H1 (cell line): ENCODE results near the gene EBF3. TPM values are rescaled to one million over a fixed set of nuclear protein-coding genes. Genes with fewer than 3 reads are reported as not detected.

Source experiments
- CTCF ChIA-PET: fragments of 300-600 bp; sonication (Branson Sonifier 250); formaldehyde crosslinking; loops from one replicate; lab custom pipeline; 2021; ENCODE audit not compliant: partially characterized antibody; lab: Charles Lee
- POLR2A ChIA-PET: fragments of 300-600 bp; sonication (Branson Sonifier 250); formaldehyde crosslinking; loops from one replicate; lab custom pipeline; 2021; ENCODE audit warnings: inconsistent platforms; ENCODE audit not compliant: partially characterized antibody; lab: Charles Lee
- DNase-seq, 2 experiments: peaks; one replicate each; pipeline versions ENCODE4 v3.0.0 to v3.0.0-alpha.2; 2010 to 2022; ENCODE audit warnings: low spot score in 2 of 2, low read depth in 1 of 2, mixed read lengths in 1 of 2
- FAIRE-seq: peaks from 2 replicates; lab custom pipeline; 2011; peaks lifted over from hg19 to GRCh38; lab: Jason Lieb, UNC
- H2AFZ ChIP-seq: 2 replicates; pipeline ENCODE4 v1.8.1; 2012; ENCODE audit warnings: low read length, inconsistent platforms
- H2AK5ac ChIP-seq: 2 replicates; pipeline ENCODE4 v1.6.1; 2013; ENCODE audit warnings: low read depth, low read length
- H2BK120ac ChIP-seq: replicated peaks from 2 replicates; pipeline ENCODE3; 2013; ENCODE audit warnings: low read depth, low read length, inconsistent platforms
- H2BK12ac ChIP-seq: 2 replicates; pipeline ENCODE4 v1.6.1; 2013; ENCODE audit warnings: low read depth, low read length
- H2BK15ac ChIP-seq: 2 replicates; pipeline ENCODE4 v1.6.1; 2013; ENCODE audit warnings: low read length
- H2BK20ac ChIP-seq: 2 replicates; pipeline ENCODE4 v1.6.1; 2013; ENCODE audit warnings: low read length
- H2BK5ac ChIP-seq: 2 replicates; pipeline ENCODE4 v1.6.1; 2013; ENCODE audit warnings: low read depth, low read length
- H3K14ac ChIP-seq: 2 replicates; pipeline ENCODE4 v1.6.1; 2013; ENCODE audit warnings: inconsistent platforms; ENCODE audit not compliant: insufficient read length
- H3K18ac ChIP-seq: 2 replicates; pipeline ENCODE4 v1.6.1; 2013; ENCODE audit warnings: low read length; ENCODE audit errors: extremely low read depth
- H3K23ac ChIP-seq: 2 replicates; pipeline ENCODE4 v1.6.1; 2013; ENCODE audit warnings: inconsistent platforms; ENCODE audit not compliant: insufficient read length
- H3K23me2 ChIP-seq: 2 replicates; pipeline ENCODE4 v1.6.1; 2013; ENCODE audit warnings: low read depth, low read length
- H3K27ac ChIP-seq: 2 replicates; pipeline ENCODE4 v1.6.1; 2011; ENCODE audit warnings: low read depth, low read length, inconsistent platforms
- H3K27me3 ChIP-seq, 4 experiments: replicated peaks in 1 of 4; 1 replicate in 1 of 4; 2 replicates in 3 of 4; pipeline versions ENCODE4 v1.6.1 to v1.8.1; 2011 to 2013; ENCODE audit warnings: low read length in 3 of 4, mild to moderate bottlenecking in 3 of 4, inconsistent platforms in 2 of 4, mixed read lengths in 2 of 4, moderate library complexity in 1 of 4; ENCODE audit not compliant: control insufficient read depth in 3 of 4, insufficient read depth in 3 of 4; ENCODE audit errors: extremely low read depth in 1 of 4
- H3K36me3 ChIP-seq, 4 experiments: 2 replicates each; pipeline versions ENCODE4 v1.6.1 to v1.8.1; 2011 to 2013; ENCODE audit warnings: mild to moderate bottlenecking in 4 of 4, low read length in 3 of 4, moderate library complexity in 2 of 4, control low read depth in 1 of 4, inconsistent platforms in 1 of 4; ENCODE audit not compliant: insufficient read depth in 4 of 4, control insufficient read depth in 2 of 4
- H3K4ac ChIP-seq: replicated peaks from 2 replicates; pipeline ENCODE3; 2013; ENCODE audit warnings: low read length, low read depth, mixed read lengths, inconsistent platforms; ENCODE audit not compliant: insufficient read length
- H3K4me1 ChIP-seq, 4 experiments: replicated peaks in 1 of 4; 1 replicate in 1 of 4; 2 replicates in 3 of 4; pipeline versions ENCODE4 v1.6.1 to v1.8.1; 2011 to 2013; ENCODE audit warnings: low read length in 3 of 4, inconsistent platforms in 2 of 4, mixed read lengths in 1 of 4; ENCODE audit not compliant: insufficient read depth in 4 of 4, control insufficient read depth in 3 of 4
- H3K4me2 ChIP-seq, 2 experiments: 2 replicates each; pipeline versions ENCODE4 v1.6.1 to v1.8.1; 2011 to 2013; ENCODE audit warnings: low read depth in 2 of 2, low read length in 2 of 2, control low read depth in 1 of 2, inconsistent platforms in 1 of 2, mild to moderate bottlenecking in 1 of 2; ENCODE audit not compliant: insufficient read depth in 1 of 2
- H3K4me3 ChIP-seq, 4 experiments: fragments of 200-600, 300-600 bp in 1 of 4; sonication (generic), shearing (Covaris generic), sonication (Bioruptor Twin) in 1 of 4; 2 replicates each; pipeline versions ENCODE4 v1.5.1 to v1.8.1; 2011 to 2016; ENCODE audit warnings: low read length in 4 of 4, low read depth in 3 of 4, control low read depth in 2 of 4, inconsistent platforms in 2 of 4, mild to moderate bottlenecking in 2 of 4, mixed read lengths in 1 of 4, moderate library complexity in 1 of 4; ENCODE audit not compliant: insufficient read depth in 2 of 4; ENCODE audit errors: extremely low read depth in 1 of 4
- H3K56ac ChIP-seq: replicated peaks from 2 replicates; pipeline ENCODE3; 2013; ENCODE audit warnings: low read depth, mild to moderate bottlenecking, mixed read lengths, low read length, inconsistent platforms; ENCODE audit not compliant: insufficient read length
- H3K79me1 ChIP-seq: 2 replicates; pipeline ENCODE4 v1.6.1; 2013; ENCODE audit warnings: low read depth, low read length, control low read depth
- H3K79me2 ChIP-seq, 2 experiments: 2 replicates each; pipeline versions ENCODE4 v1.6.1 to v1.8.1; 2012 to 2013; ENCODE audit warnings: low read length in 2 of 2, mild to moderate bottlenecking in 2 of 2, inconsistent platforms in 1 of 2; ENCODE audit not compliant: insufficient read depth in 2 of 2, control insufficient read depth in 1 of 2
- H3K9ac ChIP-seq, 4 experiments: replicated peaks in 1 of 4; 1 replicate in 1 of 4; 2 replicates in 3 of 4; pipeline versions ENCODE4 v1.6.1 to v1.8.1; 2011 to 2013; ENCODE audit warnings: low read depth in 3 of 4, low read length in 3 of 4, control low read depth in 2 of 4, mild to moderate bottlenecking in 2 of 4, moderate library complexity in 2 of 4, inconsistent platforms in 1 of 4; ENCODE audit errors: extremely low read depth in 1 of 4
- H3K9me3 ChIP-seq, 2 experiments: 2 replicates each; pipeline versions ENCODE4 v1.6.1 to v1.8.1; 2012 to 2013; ENCODE audit warnings: mild to moderate bottlenecking in 2 of 2, moderate library complexity in 2 of 2, control low read depth in 1 of 2, inconsistent platforms in 1 of 2, low read depth in 1 of 2, low read length in 1 of 2, mixed read lengths in 1 of 2; ENCODE audit not compliant: insufficient read depth in 2 of 2
- H4K20me1 ChIP-seq, 2 experiments: replicated peaks in 1 of 2; 2 replicates each; pipeline versions ENCODE3 to v1.8.1; 2011 to 2013; ENCODE audit warnings: inconsistent platforms in 2 of 2, low read length in 2 of 2, mild to moderate bottlenecking in 1 of 2; ENCODE audit not compliant: insufficient read depth in 2 of 2, control insufficient read depth in 1 of 2
- H4K5ac ChIP-seq: 2 replicates; pipeline ENCODE4 v1.6.1; 2013; ENCODE audit warnings: low read length, low read depth, mixed read lengths, inconsistent platforms; ENCODE audit not compliant: insufficient read length
- H4K8ac ChIP-seq: 2 replicates; pipeline ENCODE4 v1.8.0; 2013; ENCODE audit warnings: mild to moderate bottlenecking, moderate library complexity, low read length, inconsistent platforms; ENCODE audit not compliant: insufficient read depth; ENCODE audit errors: extremely low read depth
- H4K91ac ChIP-seq: replicated peaks from 2 replicates; pipeline ENCODE3; 2013; ENCODE audit warnings: low read length, mixed read lengths, inconsistent platforms; ENCODE audit not compliant: insufficient read length
- ATF3 ChIP-seq: IDR thresholded peaks from 2 replicates; pipeline ENCODE4 v1.6.1; 2011; ENCODE audit warnings: low read depth, mild to moderate bottlenecking, low read length; ENCODE audit not compliant: insufficient read depth
- BACH1 ChIP-seq: IDR thresholded peaks from 2 replicates; pipeline ENCODE4 v1.6.1; 2012; ENCODE audit warnings: low read length, improper control_type of control experiment
- CEBPB ChIP-seq: IDR thresholded peaks from 2 replicates; pipeline ENCODE4 v1.6.1; 2012; ENCODE audit warnings: low read depth, low read length
- KDM1A ChIP-seq: fragments of 200-600, 300-600 bp; sonication (generic); IDR thresholded peaks from 2 replicates; pipeline ENCODE4 v1.7.1; 2016; ENCODE audit warnings: mild to moderate bottlenecking, low read length, borderline replicate concordance
- USF2 ChIP-seq: IDR thresholded peaks from 2 replicates; pipeline ENCODE4 v1.6.1; 2011; ENCODE audit warnings: low read length, improper control_type of control experiment
- WGBS, 2 experiments: shearing (Covaris generic) in 1 of 2; methylation state at CpG; one replicate each; pipeline versions ENCODE4 v1.1.6 to v1.1.7; 2013 to 2015; ENCODE audit warnings: low lambda C conversion rate in 2 of 2, mixed read lengths in 2 of 2, inconsistent platforms in 1 of 2, low coverage in 1 of 2, missing lambda C conversion rate in 1 of 2; ENCODE audit not compliant: insufficient replicate concordance in 2 of 2, insufficient coverage in 1 of 2, insufficient read length in 1 of 2; ENCODE audit errors: extremely low coverage in 1 of 2, missing lambda C conversion rate in 1 of 2; 5-methylcytosine and 5-hydroxymethylcytosine counted together
- polyA plus RNA-seq, 7 experiments: library from polyadenylated mRNA; depleted of rRNA in 3 of 7; stranded (reverse) in 5 of 7; unstranded in 2 of 7; fragments of >200 nt in 5 of 7; fragments of 200-250 nt in 2 of 7; gene quantifications; 1 replicate in 5 of 7; 2 replicates in 1 of 7; 4 replicates in 1 of 7; pipeline versions ENCODE4 v1.2.1 to v1.2.3, GENCODE V29; 2011 to 2013; ENCODE audit warnings: missing spikeins in 2 of 7, mixed read lengths in 2 of 7
- total RNA-seq: library from RNA; stranded (reverse); fragmentation: NEBNext Ultra II Directional; extraction: Animal tissue kit (Norgen Biotek cat#: 25700); gene quantifications from 2 replicates; pipeline ENCODE4 v1.2.1, GENCODE V29; 2021

The EBF3 gene
- total and polyA plus RNA-seq, 2 of the 8 experiments (the other 6 are each of a cell fraction or from before 2014, with no cell fraction given), result 0.08 to 0.26 TPM

- Histone ChIP-seq H3K9me3 (no peaks in the 10 kb centered on the region), H3K4me3 (no peak overlapping the region), H3K27me3 (peaks cover 15 to 57% (median 47%) of the 10 kb centered on the region in 4 experiments), H3K27ac (no peak overlapping the region), H2BK12ac (no peak overlapping the region; the same call in 1 of the 2 replicates), H2BK20ac (0 out of 2 replicates have a peak overlapping the region, but pooled peaks have one; percentile 41), H2BK5ac (no peak overlapping the region), H3K4me2 (no peak overlapping the region), H3K23me2 (no peaks in the 10 kb centered on the region), H3K36me3 (no peaks in the 10 kb centered on the region; a peak in 1 of 8 replicates), H4K5ac (no peak overlapping the region), H3K4ac (no peak overlapping the region), H3K23ac (no peak overlapping the region), H3K9ac (no peak overlapping the region), H3K4me1 (peaks cover 13 to 21% (median 16%) of the 10 kb centered on the region in 4 experiments), H3K56ac (no peak overlapping the region), H2BK120ac (no peak overlapping the region), H3K18ac (no peak overlapping the region), H2AK5ac (no peak overlapping the region), H4K8ac (no peak overlapping the region; the same call in 1 of the 2 replicates), H4K91ac (no peak overlapping the region), H2BK15ac (no peak overlapping the region), H2AFZ (no peak overlapping the region), H4K20me1 (peaks cover 5% of the 10 kb centered on the region in 2 experiments), H3K79me1 (no peaks in the 10 kb centered on the region), H3K14ac (no peak overlapping the region), H3K79me2 (no peaks in the 10 kb centered on the region)
- FAIRE-seq (no peak), DNase-seq (no peak)
- 86% methylated on average over 22 of the region's 22 CpGs; no CpG with 5 or more reads in 1 of the 2 experiments for WGBS, 2 experiments
- CTCF ChIA-PET, result interaction anchor here (0.8 to 1.8 kb wide), 6 partner anchors 9 to 175 kb away, joined by 3 to 6 read pairs (median 4); no protein-coding TSS in a partner anchor
- POLR2A ChIA-PET, result no interaction called here
- TF ChIP-seq BACH1 (no peak), ATF3 (no peak), KDM1A (no peak), CEBPB (no peak), USF2 (no peak)
Measured at GRCh38 chr10:129953119-129954051, 10.7 kb downstream of the EBF3 start.
